ENCODE results near the gene ARPC1B.
"Not testable (repeated sequence)": the region's sequence is repeated elsewhere in the genome, so short reads cannot be mapped to it uniquely, and the experiment has no call there.

ARPC1B gene

GRCh38 chr7:99374111-99375064 lies at the start of gene ARPC1B:
ARPC1B (plus strand) TSS chr7:99374730; CDS start chr7:99385715, 10,985 bp downstream.
- peak; percentile 68 for DNase-seq (ENCODE audit: low read depth, low spot score)

- no peak for DNase-seq (ENCODE audit: low read depth, low spot score)
These were observed 49.5 kb upstream of the ARPC1B start for GRCh38 chr7:99325001-99325493.

- peak; percentile 81 for DNase-seq (ENCODE audit: low read depth, low spot score)
These were observed 48.7 kb upstream of the ARPC1B start, which contains the start of gene ARPC1A for GRCh38 chr7:99325592-99326407. ARPC1A (plus strand) TSS chr7:99325898; CDS start chr7:99333354, 7,456 bp downstream.

DNA sequence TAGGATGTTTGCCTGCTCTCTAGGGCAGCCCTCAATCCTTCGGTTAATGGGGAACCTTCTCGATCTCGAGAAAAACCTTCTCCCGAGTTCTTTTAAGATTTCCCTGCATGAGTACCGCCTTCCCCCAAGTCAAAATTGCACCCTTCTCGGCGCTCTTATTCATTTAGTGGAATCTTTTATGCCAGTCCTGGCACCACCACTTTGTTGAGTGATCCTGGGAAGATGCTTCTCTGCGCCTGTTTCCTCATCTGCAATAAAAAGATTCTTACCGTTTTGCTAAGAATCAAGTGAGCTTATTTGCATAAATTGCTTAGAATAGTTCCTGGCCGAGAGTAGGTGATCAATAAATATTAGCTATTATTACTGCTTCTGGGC lies 48.1 kb upstream of the ARPC1B start:
- DNase-seq (ENCODE audit: low read depth, low spot score), result no peak

- DNase-seq (ENCODE audit: low read depth, low spot score), result not testable (repeated sequence)
These were observed 44.1 kb upstream of the ARPC1B start for GRCh38 chr7:99330314-99330961.

GRCh38 chr7:99331002-99331401 lies 43.5 kb upstream of the ARPC1B start:
- no peak for DNase-seq (ENCODE audit: low read depth, low spot score)

GRCh38 chr7:99339595-99339994 lies 34.9 kb upstream of the ARPC1B start:
- DNase-seq (ENCODE audit: low read depth, low spot score), result no peak

DNA sequence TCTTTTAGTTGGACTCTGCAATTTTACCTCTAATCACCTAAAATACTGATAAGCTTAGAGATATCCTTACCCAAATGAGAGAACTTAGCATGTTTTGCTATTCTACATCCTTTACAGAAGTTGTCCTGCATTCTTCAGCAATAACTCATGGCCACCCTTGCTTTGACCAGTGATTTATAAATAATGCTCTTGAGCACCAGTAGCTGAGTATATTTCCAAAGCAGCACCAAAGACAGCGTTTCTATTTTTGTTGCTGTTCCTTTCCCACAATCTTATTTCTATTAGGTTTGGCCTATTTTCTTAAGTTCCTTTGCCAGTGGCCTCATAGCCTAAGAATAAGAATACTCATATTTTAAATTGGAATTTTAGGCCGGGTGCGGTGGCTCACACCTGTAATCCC lies 33.9 kb upstream of the ARPC1B start:
- no peak for DNase-seq (ENCODE audit: low read depth, low spot score)

GRCh38 chr7:99344061-99344647 lies 30.4 kb upstream of the ARPC1B start:
- no peak for DNase-seq (ENCODE audit: low read depth, low spot score)

GRCh38 chr7:99350641-99351040 lies 23.9 kb upstream of the ARPC1B start:
- DNase-seq (ENCODE audit: low read depth, low spot score), result not testable (repeated sequence)

DNA sequence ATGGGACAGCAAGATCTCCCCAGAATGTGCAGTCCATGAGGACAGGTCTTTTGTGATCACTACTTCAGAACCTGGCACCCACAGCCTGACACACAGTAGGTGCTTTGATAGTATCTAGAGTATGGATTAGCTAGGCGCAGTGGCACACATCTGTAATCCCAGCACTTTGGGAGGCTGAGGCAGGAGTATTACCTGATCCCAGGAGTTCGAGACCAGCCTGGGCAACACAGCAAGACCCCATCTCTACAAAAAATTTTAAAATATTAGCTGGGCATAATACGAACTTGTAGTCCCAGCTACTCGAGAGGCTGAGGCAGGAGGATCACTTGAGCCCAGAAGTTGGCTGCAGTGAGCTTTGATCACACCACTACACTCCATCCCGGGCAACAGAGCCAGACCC lies 22.3 kb upstream of the ARPC1B start:
- no peak for DNase-seq (ENCODE audit: low read depth, low spot score)

GRCh38 chr7:99355098-99355497 lies 19.4 kb upstream of the ARPC1B start:
- DNase-seq (ENCODE audit: low read depth, low spot score), result no peak

DNA sequence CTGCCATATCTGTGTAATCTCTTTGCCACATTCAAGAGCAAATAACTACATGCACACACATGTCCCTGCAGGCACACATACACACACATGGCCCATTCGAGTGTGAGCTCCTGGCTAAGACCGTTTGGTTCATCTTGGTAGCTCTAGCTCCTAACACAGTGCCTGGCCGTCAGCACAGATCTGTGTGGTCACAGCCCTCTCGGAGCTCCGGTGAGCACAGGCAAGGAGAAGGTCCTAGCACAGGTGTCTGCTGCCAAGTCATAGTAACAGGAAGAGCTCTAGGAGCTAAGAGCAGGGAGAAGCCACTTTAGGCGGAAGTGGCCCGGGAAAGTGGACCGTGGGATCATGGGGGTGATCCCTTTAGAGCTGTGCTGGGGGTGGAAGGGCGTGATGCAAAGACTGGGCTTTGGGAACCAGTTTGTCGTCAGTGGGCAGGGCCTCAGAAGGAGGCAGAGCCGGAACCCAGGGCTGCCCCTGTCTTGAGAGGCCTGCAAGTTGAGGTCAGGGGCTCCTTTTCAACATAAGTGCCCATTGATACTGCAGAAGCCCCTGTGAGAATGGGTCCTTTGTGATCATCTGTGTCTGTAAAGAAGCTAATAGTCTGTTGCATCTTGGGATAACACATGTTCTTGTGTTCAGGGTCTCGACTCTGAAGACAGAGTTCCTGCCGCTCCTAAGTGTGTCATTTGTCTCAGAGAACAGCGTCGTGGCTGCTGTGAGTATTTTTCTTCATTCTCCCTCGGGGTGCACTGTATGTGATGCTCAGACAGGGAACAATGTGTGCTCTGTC lies 16.6 kb upstream of the ARPC1B start:
- DNase-seq (ENCODE audit: low read depth, low spot score), result no peak

DNA sequence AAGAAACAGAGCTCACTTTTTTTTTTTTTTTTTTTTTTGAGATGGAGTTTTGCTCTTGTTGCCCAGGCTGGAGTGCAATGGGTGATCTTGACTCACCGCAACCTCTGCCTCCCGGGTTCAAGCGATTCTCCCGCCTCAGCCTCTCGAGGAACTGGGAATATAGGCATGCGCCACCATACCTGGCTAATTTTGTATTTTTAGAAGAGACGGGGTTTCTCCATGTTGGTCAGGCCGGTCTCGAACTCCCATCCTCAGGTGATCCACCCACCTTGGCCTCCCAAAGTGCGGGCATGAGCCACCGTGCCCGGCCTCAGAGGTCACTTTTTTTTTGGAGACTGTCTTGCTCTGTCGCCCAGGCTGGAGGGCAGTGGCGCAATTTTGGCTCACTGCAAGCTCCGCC lies 16.0 kb upstream of the ARPC1B start:
- not testable (repeated sequence) for DNase-seq (ENCODE audit: low read depth, low spot score)

DNA sequence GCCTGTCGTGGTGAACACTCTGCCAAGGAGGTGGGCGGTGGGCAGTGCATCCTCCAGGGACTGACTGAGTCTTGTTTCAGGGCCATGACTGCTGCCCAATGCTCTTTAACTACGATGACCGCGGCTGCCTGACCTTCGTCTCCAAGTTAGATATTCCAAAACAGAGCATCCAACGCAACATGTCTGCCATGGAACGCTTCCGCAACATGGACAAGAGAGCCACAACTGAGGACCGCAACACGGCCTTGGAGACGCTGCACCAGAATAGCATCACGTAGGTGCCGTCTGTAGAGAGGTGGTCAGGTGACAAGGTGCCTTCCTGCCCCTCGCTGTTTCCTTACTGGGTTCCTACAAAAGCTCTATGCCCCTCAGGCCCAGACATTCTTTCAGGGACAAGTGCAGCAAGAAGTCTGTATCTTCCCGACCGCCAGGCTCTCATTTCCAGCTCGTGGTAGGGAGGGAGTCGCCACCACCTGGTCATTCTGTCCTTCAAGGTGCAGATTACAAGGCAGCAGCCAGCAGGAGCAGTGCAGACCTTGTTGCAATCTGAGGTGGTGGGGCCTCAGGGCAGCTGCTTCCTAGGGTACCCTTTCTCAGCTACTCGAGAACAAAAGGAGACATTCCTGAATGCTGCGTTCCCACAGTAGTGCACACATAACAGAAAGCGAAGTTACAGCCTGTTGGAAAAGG lies 14.9 kb upstream of the ARPC1B start:
- no peak for DNase-seq (ENCODE audit: low read depth, low spot score)

DNA sequence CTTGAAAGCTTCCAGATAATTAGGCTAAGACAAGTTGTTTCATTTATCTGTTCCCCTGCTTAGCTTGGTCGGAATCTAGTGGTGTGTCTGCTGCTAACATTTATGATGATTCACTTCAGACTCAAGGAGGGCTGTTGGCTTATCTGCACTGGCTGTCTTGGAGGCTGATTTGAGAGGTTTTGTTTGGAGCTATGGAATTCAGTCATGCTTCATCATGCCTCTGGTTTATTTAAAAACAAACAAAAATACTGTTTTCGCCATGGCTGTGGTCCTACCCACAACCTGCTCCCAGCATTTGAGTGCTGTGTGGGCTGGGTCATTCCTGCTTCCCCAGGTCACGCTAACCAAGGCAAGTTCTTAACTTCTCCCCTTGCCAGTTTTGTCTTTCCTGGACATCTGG lies 11.7 kb upstream of the ARPC1B start:
- DNase-seq (ENCODE audit: low read depth, low spot score), result no peak

DNA sequence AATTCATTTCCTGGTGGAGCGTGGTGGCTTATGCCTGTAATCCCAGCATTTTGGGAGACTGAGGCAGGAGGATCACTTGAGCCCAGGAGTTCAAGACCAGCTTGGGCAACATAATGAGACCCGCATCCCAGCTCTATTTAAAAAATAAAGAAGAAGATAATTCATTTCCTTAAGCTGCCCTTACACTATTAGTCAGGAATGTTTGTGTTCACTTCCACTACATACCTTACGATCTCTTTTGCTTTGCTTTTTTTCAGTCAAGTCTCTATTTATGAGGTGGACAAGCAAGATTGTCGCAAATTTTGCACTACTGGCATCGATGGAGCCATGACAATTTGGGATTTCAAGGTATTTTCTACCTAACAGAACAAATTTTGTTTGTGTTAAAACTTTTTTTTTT lies 11.2 kb upstream of the ARPC1B start:
- DNase-seq (ENCODE audit: low read depth, low spot score), result no peak

- DNase-seq (ENCODE audit: low read depth, low spot score), result peak; percentile 28
These were observed 9.0 kb upstream of the ARPC1B start for GRCh38 chr7:99365318-99366141.

DNA sequence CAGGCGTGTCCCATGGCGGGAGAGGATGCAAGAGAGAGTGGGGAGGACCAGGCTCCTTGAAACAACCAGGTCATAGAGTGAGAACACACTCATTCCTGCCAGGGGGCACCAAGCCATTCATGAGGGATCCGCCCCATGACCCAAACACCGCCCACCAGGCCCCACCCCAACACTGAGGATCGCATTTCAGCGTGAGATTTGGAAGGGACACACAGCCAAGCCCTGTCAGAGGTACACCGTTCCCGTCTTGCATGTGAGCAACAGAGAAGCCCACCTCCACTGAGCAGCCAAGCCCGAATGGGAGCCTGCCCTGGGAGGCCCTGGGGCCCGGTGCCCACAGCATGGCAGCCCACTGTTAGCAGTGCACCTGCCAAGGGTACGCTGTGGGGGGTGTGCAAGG lies 7.9 kb upstream of the ARPC1B start:
- DNase-seq (ENCODE audit: low read depth, low spot score), result no peak
